Kidney epithelial cell (primary cell): ENCODE results near the gene TMEM135. TPM values are rescaled to one million over a fixed set of nuclear protein-coding genes. Genes with fewer than 3 reads are reported as not detected.

ENCODE experiments used
- DNase-seq: peaks from one replicate; pipeline ENCODE4 v3.0.0-alpha.2; 2010; ENCODE audit warnings: low read depth
- H3K27me3 ChIP-seq: 2 replicates; pipeline ENCODE4 v1.6.0; 2011; ENCODE audit warnings: low read length; ENCODE audit not compliant: control insufficient read depth, insufficient read depth
- H3K36me3 ChIP-seq: 2 replicates; pipeline ENCODE4 v1.5.1; 2011; ENCODE audit warnings: low read length; ENCODE audit not compliant: control insufficient read depth, insufficient read depth
- H3K4me3 ChIP-seq: 2 replicates; pipeline ENCODE4 v1.5.1; 2011; ENCODE audit warnings: low read depth, mild to moderate bottlenecking, control low read depth, low read length
- CTCF ChIP-seq: IDR thresholded peaks from 2 replicates; pipeline ENCODE4 v1.5.1; 2011; ENCODE audit warnings: mild to moderate bottlenecking, moderate library complexity, low read length, control low read depth, inconsistent platforms; ENCODE audit not compliant: insufficient read depth, poor library complexity, severe bottlenecking
- total RNA-seq: library from RNA; depleted of rRNA; stranded (reverse); fragments of >200 nt; gene quantifications from 2 replicates; pipeline ENCODE4 v1.2.3, GENCODE V29; 2015

The TMEM135 gene
- total RNA-seq, 1 donor from 2014 or later = 14.5 TPM

DNA sequence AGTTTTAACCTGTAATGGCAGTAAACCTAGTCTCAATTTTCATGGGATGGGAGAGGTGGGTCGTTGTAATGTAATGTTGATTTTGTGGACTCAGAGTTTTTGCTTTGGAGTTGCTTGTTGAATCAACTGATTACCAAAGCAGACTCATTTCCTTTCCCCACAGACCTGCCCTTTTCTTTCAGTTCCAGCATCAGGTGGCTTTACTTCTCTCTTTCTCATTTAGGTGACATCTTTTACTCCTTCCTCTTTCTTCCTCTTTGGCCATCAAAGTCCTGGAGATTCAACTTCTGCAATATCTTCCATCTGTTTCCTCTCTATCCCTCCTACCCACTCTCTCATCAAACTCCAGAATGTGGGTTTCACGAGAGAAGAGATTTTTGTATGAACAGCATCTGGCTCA, 313.9 kb downstream of the TMEM135 start:
- no peak for DNase-seq
- H3K36me3 ChIP-seq = no peaks in the 10 kb centered on the region
- H3K27me3 ChIP-seq = no peaks in the 10 kb centered on the region
- no peak overlapping the region for H3K4me3 ChIP-seq
- no peak for TF ChIP-seq CTCF

DNA sequence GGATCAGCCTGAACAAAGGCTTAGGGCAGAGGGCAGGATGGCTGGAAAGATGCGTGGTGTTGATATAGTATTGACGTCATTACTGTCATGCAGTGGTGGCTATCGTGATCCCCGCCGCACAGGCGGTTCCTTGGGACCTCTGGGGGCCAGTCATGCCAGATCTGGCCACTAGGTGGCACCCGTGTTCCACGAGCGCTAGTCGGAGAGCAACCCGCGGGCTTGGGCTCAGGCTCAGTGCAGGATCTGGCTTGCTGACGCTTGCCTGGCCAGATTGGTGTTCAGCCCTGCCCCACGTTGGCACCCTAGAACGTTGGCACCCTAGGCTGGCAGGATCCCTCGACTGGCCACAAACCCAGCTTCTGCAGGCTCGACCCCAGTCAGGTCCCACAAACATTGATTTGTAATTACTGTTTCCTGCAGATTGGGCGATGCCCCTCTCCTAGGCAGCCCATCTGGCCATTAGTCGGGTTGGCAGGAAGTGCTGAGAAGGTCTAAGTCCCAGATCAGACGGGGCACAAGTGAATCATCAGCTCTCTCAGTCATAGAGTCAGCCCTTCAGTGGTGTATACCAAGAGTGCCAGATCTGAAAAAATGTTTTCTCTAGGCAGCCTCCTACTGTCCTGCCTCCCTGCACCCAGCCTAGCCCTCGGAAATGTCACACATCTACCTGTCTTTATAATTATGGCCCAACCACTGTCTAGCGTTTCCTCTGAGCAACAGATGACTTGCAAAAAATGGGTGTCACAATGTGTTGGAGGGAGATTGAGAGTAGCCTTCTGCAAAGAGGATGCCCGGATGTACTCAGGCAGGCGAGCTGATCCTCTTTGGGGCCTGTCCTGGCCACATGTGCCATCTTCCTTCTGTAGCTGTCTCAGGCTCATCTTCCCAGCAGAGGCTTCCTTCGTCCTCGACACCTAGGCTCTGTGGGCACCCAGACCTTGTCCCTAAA, 315.3 kb downstream of the TMEM135 start:
- DNase-seq = peak; percentile 12

DNA sequence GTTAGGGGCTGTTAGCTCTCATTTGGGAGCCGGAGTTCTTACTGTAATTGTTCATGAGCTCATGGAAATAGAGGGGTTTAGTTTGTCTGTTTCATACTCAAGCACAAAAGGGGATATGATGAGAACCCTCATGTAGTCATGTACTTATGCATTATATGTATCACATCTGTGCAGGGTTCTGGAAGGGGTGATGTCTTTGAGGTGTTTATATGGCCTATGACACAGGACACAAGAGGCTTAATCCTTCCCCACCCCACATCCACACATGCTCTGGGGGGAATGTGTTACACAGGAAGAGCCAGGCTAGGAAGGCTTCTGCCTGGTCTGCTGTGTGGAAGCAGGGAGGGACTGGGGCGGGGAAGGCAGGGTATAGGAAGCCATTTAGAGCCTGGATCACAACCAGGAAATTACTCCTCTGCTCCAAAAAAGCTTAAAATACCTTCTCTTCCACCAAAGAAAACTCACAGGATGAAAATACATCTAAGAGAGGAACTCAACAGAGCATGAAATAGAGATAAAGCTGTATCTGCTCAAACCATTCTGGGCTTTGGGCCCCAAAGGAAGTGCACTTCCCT, 316.1 kb downstream of the TMEM135 start:
- Histone ChIP-seq H3K36me3 (no peaks in the 10 kb centered on the region), H3K27me3 (no peaks in the 10 kb centered on the region), H3K4me3 (no peak overlapping the region)
- TF ChIP-seq CTCF = no peak
- DNase-seq = no peak

More for the DNA sequence above, 315.3 kb downstream of the TMEM135 start:
- TF ChIP-seq CTCF = peak; percentile 98
- Histone ChIP-seq H3K27me3 (no peaks in the 10 kb centered on the region), H3K4me3 (no peak overlapping the region), H3K36me3 (no peaks in the 10 kb centered on the region)

DNA sequence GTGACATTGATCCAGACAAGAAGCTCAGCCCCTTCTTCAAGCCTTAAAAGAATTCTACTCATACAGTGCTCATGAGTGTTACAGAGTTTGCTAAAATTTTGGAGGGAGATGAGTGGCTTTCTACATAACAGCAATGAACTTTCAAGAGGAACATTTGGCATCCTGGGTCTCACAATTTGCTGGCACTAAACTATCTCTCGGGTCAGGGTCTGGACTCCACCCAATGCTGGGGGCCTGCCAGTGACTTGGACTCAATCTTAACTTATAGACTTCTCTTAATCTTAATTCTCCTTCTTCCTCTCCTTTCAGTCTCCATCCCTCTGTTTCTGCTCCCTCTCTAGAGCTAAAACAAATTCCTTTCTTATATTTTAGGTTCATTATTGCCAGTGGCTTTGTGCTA, 317.9 kb downstream of the TMEM135 start:
- DNase-seq = no peak
- H3K4me3 ChIP-seq = no peak overlapping the region
- H3K27me3 ChIP-seq = no peaks in the 10 kb centered on the region
- H3K36me3 ChIP-seq = no peaks in the 10 kb centered on the region
- no peak for TF ChIP-seq CTCF

DNA sequence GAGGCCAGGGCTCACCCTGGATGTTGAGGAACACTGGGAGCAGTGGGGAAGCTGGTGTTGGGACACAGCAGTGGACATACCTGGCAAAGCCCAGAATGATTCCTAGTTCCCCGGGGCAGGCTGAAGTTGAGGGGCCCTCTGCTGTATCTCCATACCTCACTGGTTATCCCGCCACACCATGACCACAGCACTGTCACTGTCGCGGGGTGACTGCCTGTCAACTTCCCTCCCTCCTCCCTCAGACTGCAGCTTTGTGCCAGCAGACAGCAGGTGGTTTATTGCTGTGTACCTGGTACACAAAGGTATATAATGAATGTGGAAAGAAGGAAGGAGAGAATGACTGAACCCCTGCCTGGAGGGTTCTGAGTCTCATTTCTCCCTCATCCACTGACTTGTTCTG, 318.7 kb downstream of the TMEM135 start:
- H3K27me3 ChIP-seq = no peaks in the 10 kb centered on the region
- TF ChIP-seq CTCF = no peak
- no peak for DNase-seq
- no peaks in the 10 kb centered on the region for H3K36me3 ChIP-seq
- H3K4me3 ChIP-seq = no peak overlapping the region
